HepG2 (cell line): ENCODE data around the gene TTC32. TPM values are rescaled to one million over a fixed set of nuclear protein-coding genes. Genes with fewer than 3 reads are reported as not detected.

Source experiments
- AGO2 ChIP-seq: fragments of 200-400 bp; formaldehyde crosslinking; optimal IDR thresholded peaks from 2 replicates; pipeline ENCODE3; 2017; ENCODE audit warnings: mild to moderate bottlenecking, low read depth, low read length, moderate library complexity
- ARID5B ChIP-seq: IDR thresholded peaks from 2 replicates; pipeline ENCODE4 v1.4.0; 2020; ENCODE audit warnings: mild to moderate bottlenecking, missing genetic modification reagents
- CBX1 ChIP-seq: IDR thresholded peaks from one replicate; pipeline ENCODE4 v1.6.1; 2016; ENCODE audit warnings: antibody characterized with exemption, low read depth
- CBX5 ChIP-seq: sonication (generic); formaldehyde crosslinking; IDR thresholded peaks from 2 replicates; pipeline ENCODE4 v1.4.0; 2020; ENCODE audit warnings: missing genetic modification reagents, borderline replicate concordance
- GATAD2A ChIP-seq: IDR thresholded peaks from 2 replicates; pipeline ENCODE4 v1.6.1; 2016
- IKZF1 ChIP-seq: fragments of 450-650 bp; IDR thresholded peaks from 2 replicates; pipeline ENCODE4 v1.7.1; 2016
- IKZF5 ChIP-seq: IDR thresholded peaks from 2 replicates; pipeline ENCODE4 v1.6.1; 2018; ENCODE audit warnings: missing genetic modification reagents, mild to moderate bottlenecking, missing compliant biosample characterization
- ISX ChIP-seq: sonication (generic); formaldehyde crosslinking; conservative IDR thresholded peaks from 2 replicates; pipeline ENCODE4 v1.5.0; 2020; ENCODE audit warnings: missing genetic modification reagents
- JUND ChIP-seq: sonication (generic); formaldehyde crosslinking; IDR thresholded peaks from 2 replicates; pipeline ENCODE4 v1.8.0; 2022; ENCODE audit warnings: mild to moderate bottlenecking, missing genetic modification reagents
- KLF15 ChIP-seq: sonication (generic); formaldehyde crosslinking; IDR thresholded peaks from 2 replicates; pipeline ENCODE4 v1.8.1; 2023; ENCODE audit warnings: borderline replicate concordance, mild to moderate bottlenecking, inconsistent platforms, missing genetic modification reagents, mixed read lengths
- KMT2A ChIP-seq: sonication (generic); formaldehyde crosslinking; IDR thresholded peaks from 2 replicates; pipeline ENCODE4 v1.4.0; 2020; ENCODE audit warnings: missing genetic modification reagents
- MLX ChIP-seq: IDR thresholded peaks from 2 replicates; pipeline ENCODE4 v1.6.1; 2016
- ONECUT2 ChIP-seq: sonication (generic); formaldehyde crosslinking; IDR thresholded peaks from 2 replicates; pipeline ENCODE4 v1.4.0; 2020; ENCODE audit warnings: missing genetic modification reagents
- PHB2 ChIP-seq: fragments of 450-650 bp; IDR thresholded peaks from 2 replicates; pipeline ENCODE4 v1.6.1; 2018; ENCODE audit not compliant: partially characterized antibody
- TBL1XR1 ChIP-seq: fragments of 150-350 bp; IDR thresholded peaks from 2 replicates; pipeline ENCODE4 v1.6.1; 2014; ENCODE audit warnings: borderline replicate concordance, low read length; ENCODE audit not compliant: partially characterized antibody
- TBX2 ChIP-seq: sonication (generic); formaldehyde crosslinking; IDR thresholded peaks from 2 replicates; pipeline ENCODE4 v1.5.0; 2020; ENCODE audit warnings: missing genetic modification reagents, mild to moderate bottlenecking, borderline replicate concordance
- TEAD3 ChIP-seq: optimal IDR thresholded peaks from 2 replicates; pipeline ENCODE3; 2016; ENCODE audit warnings: borderline replicate concordance
- TFAP4 ChIP-seq: sonication (generic); IDR thresholded peaks from 2 replicates; pipeline ENCODE4 v1.6.1; 2016; ENCODE audit warnings: low read depth, borderline replicate concordance
- TOE1 ChIP-seq: sonication (generic); formaldehyde crosslinking; IDR thresholded peaks from 2 replicates; pipeline ENCODE4 v1.4.0; 2020; ENCODE audit warnings: mild to moderate bottlenecking, missing genetic modification reagents
- ZNF12 ChIP-seq: sonication (generic); formaldehyde crosslinking; IDR thresholded peaks from 2 replicates; pipeline ENCODE4 v1.5.0; 2020; ENCODE audit warnings: missing genetic modification reagents
- ZNF121 ChIP-seq: sonication (generic); formaldehyde crosslinking; IDR thresholded peaks from 2 replicates; pipeline ENCODE4 v1.5.0; 2020; ENCODE audit warnings: mild to moderate bottlenecking, missing genetic modification reagents
- ZNF3 ChIP-seq: IDR thresholded peaks from 2 replicates; pipeline ENCODE4 v1.7.0; 2017; ENCODE audit warnings: inconsistent platforms
- ZNF644 ChIP-seq: IDR thresholded peaks from 2 replicates; pipeline ENCODE4 v1.6.1; 2016; ENCODE audit warnings: low read depth
- ZNF678 ChIP-seq: sonication (generic); formaldehyde crosslinking; IDR thresholded peaks from 2 replicates; pipeline ENCODE4 v1.4.0; 2020; ENCODE audit warnings: mild to moderate bottlenecking, missing genetic modification reagents
- ZNF776 ChIP-seq: sonication (generic); formaldehyde crosslinking; IDR thresholded peaks from 2 replicates; pipeline ENCODE4 v1.4.0; 2020; ENCODE audit warnings: mild to moderate bottlenecking, missing genetic modification reagents
- ZNF850 ChIP-seq: sonication (generic); formaldehyde crosslinking; conservative IDR thresholded peaks from 2 replicates; pipeline ENCODE4 v1.9.0; 2021; ENCODE audit warnings: mild to moderate bottlenecking, missing genetic modification reagents
- polyA plus RNA-seq, 8 experiments: library from polyadenylated mRNA; depleted of rRNA in 3 of 8; stranded (reverse) in 7 of 8; unstranded in 1 of 8; fragments of >200 nt; fragmentation: Illumina TruSeq in 4 of 8; extraction: Trizol in 4 of 8; gene quantifications; 2 replicates each; pipeline versions ENCODE4 v1.2.1 to v1.2.3, GENCODE V29; 2011 to 2016; ENCODE audit warnings: low read depth in 4 of 8, missing spikeins in 1 of 8, mixed read lengths in 1 of 8; ENCODE audit not compliant: insufficient read depth in 1 of 8
- total RNA-seq, 5 experiments: library from RNA; depleted of rRNA; stranded (reverse); fragments of >200 nt; fragmentation: Illumina TruSeq; extraction: Trizol; gene quantifications; 2 replicates each; pipeline ENCODE4 v1.2.3, GENCODE V29; 2016; ENCODE audit warnings: low read depth in 1 of 5

The TTC32 gene
- total and polyA plus RNA-seq, 2 of the 13 experiments (the other 11 are each of a cell fraction or from before 2014, with no cell fraction given): 21.6 to 38.3 TPM

GRCh38 chr2:19863303-19864041 lies 38.3 kb downstream of the TTC32 start (continued):
- TF ChIP-seq TBL1XR1: no peak
- TF ChIP-seq MLX (CRISPR knock-in tag): 0 out of 2 replicates have a peak, but pooled peaks have one; percentile 12
- 0 out of 2 replicates have a peak, but pooled peaks have one; percentile 52 for TF ChIP-seq TOE1 (CRISPR knock-in tag)
- peak; percentile 68; the same call in 1 of the 2 replicates for TF ChIP-seq ZNF644 (CRISPR knock-in tag)
- TF ChIP-seq GATAD2A (CRISPR knock-in tag): 0 out of 2 replicates have a peak, but pooled peaks have one; percentile 7
- peak; percentile 29; the same call in 1 of the 2 replicates for TF ChIP-seq TFAP4
- no peak for TF ChIP-seq ONECUT2 (CRISPR knock-in tag)
- TF ChIP-seq ZNF850 (CRISPR knock-in tag): no peak
- peak; percentile 47; the same call in 1 of the 2 replicates for TF ChIP-seq IKZF5
- TF ChIP-seq ZNF3 (CRISPR knock-in tag): no peak
- peak; percentile 75; the same call in 1 of the 2 replicates for TF ChIP-seq TBX2
- TF ChIP-seq ARID5B (CRISPR knock-in tag): peak; percentile 75
- TF ChIP-seq KMT2A (CRISPR knock-in tag): 0 out of 2 replicates have a peak, but pooled peaks have one; percentile 46
- TF ChIP-seq CBX1: peak; percentile 71
- peak; percentile 67; the same call in 1 of the 2 replicates for TF ChIP-seq CBX5 (CRISPR knock-in tag)
- TF ChIP-seq TEAD3 (CRISPR knock-in tag): peak; percentile 29
- TF ChIP-seq ZNF776 (CRISPR knock-in tag): 0 out of 2 replicates have a peak, but pooled peaks have one; percentile 42
- TF ChIP-seq JUND (CRISPR knock-in tag): peak; percentile 50; the same call in 1 of the 2 replicates
- no peak for TF ChIP-seq ZNF678 (CRISPR knock-in tag)
- TF ChIP-seq IKZF1: no peak
- no peak for TF ChIP-seq PHB2
- no peak for TF ChIP-seq ISX (CRISPR knock-in tag)
- no peak for TF ChIP-seq KLF15 (CRISPR knock-in tag)
- TF ChIP-seq AGO2: peak; percentile 27
- no peak for TF ChIP-seq ZNF12 (CRISPR knock-in tag)
- 0 out of 2 replicates have a peak, but pooled peaks have one; percentile 16 for TF ChIP-seq ZNF121 (CRISPR knock-in tag)
